ENCODE measurements around the gene BDH1. TPM values are rescaled to one million over a fixed set of nuclear protein-coding genes. Genes with fewer than 3 reads are reported as not detected.

BDH1 gene
- total RNA-seq, 1 donor = 0.99 TPM

GRCh38 chr3:197508461-197508860 lies 47.3 kb downstream of the BDH1 start:
- H3K4me3 ChIP-seq (ENCODE audit: low read depth, low read length) = no peak overlapping the region
- TF ChIP-seq CTCF (IDR thresholded peaks at IDR 0.05; ENCODE audit: insufficient read depth, low read length) = no peak
- DNase-seq (ENCODE audit: low read depth) = no peak

GRCh38 chr3:197508051-197508451 lies 47.7 kb downstream of the BDH1 start:
- DNase-seq (ENCODE audit: low read depth) = no peak
- H3K4me3 ChIP-seq (ENCODE audit: low read depth, low read length) = no peak overlapping the region
- no peak for TF ChIP-seq CTCF (IDR thresholded peaks at IDR 0.05; ENCODE audit: insufficient read depth, low read length)

GRCh38 chr3:197507541-197507940 lies 48.2 kb downstream of the BDH1 start:
- no peak for DNase-seq (ENCODE audit: low read depth)
- no peak for TF ChIP-seq CTCF (IDR thresholded peaks at IDR 0.05; ENCODE audit: insufficient read depth, low read length)
- H3K4me3 ChIP-seq (ENCODE audit: low read depth, low read length) = no peak overlapping the region

GRCh38 chr3:197507081-197507480 lies 48.7 kb downstream of the BDH1 start:
- TF ChIP-seq CTCF (IDR thresholded peaks at IDR 0.05; ENCODE audit: insufficient read depth, low read length) = no peak
- DNase-seq (ENCODE audit: low read depth) = no peak
- no peak overlapping the region for H3K4me3 ChIP-seq (ENCODE audit: low read depth, low read length)

GRCh38 chr3:197505796-197506548 lies 49.8 kb downstream of the BDH1 start:
- no peak for DNase-seq (ENCODE audit: low read depth)
- no peak overlapping the region for H3K4me3 ChIP-seq (ENCODE audit: low read depth, low read length)
- TF ChIP-seq CTCF (IDR thresholded peaks at IDR 0.05; ENCODE audit: insufficient read depth, low read length) = no peak

- TF ChIP-seq CTCF (IDR thresholded peaks at IDR 0.05; ENCODE audit: insufficient read depth, low read length) = no peak
- no peak for DNase-seq (ENCODE audit: low read depth)
Measured at GRCh38 chr3:197504641-197505121, 51.1 kb downstream of the BDH1 start.

GRCh38 chr3:197504229-197504628 lies 51.5 kb downstream of the BDH1 start:
- TF ChIP-seq CTCF (IDR thresholded peaks at IDR 0.05; ENCODE audit: insufficient read depth, low read length) = no peak
- no peak overlapping the region for H3K4me3 ChIP-seq (ENCODE audit: low read depth, low read length)
- no peak for DNase-seq (ENCODE audit: low read depth)

More at GRCh38 chr3:197504641-197505121, 51.1 kb downstream of the BDH1 start:
- no peak overlapping the region for H3K4me3 ChIP-seq (ENCODE audit: low read depth, low read length)
